Esophagus muscularis mucosa (tissue), 4 donors: ENCODE results near the gene ANO10. TPM values are rescaled to one million over a fixed set of nuclear protein-coding genes. Genes with fewer than 3 reads are reported as not detected.

Source experiments
- DNase-seq: peaks from one replicate; pipeline ENCODE4 v3.0.0-alpha.2; 2017; ENCODE audit errors: extremely low spot score
- H3K27ac ChIP-seq, 4 donors: fragments of 200-600 bp; sonication (generic); replicated peaks in 1 of 4; 1 replicate in 3 of 4; 2 replicates in 1 of 4; pipeline ENCODE4 v1.5.1; 2016 to 2019; ENCODE audit warnings: mild to moderate bottlenecking in 1 of 4
- H3K27me3 ChIP-seq, 4 donors: fragments of 200-600 bp; sonication (generic); one replicate each; pipeline versions ENCODE4 v1.5.1 to v1.6.0; 2016 to 2019
- H3K36me3 ChIP-seq, 4 donors: fragments of 200-600 bp; sonication (generic); one replicate each; pipeline ENCODE4 v1.5.1; 2016 to 2019
- H3K4me1 ChIP-seq, 4 donors: fragments of 200-600 bp; sonication (generic); one replicate each; pipeline ENCODE4 v1.5.1; 2016 to 2019
- H3K4me3 ChIP-seq, 4 donors: fragments of 200-600 bp; sonication (generic); 1 replicate in 2 of 4; 2 replicates in 2 of 4; pipeline ENCODE4 v1.5.1; 2016 to 2019; ENCODE audit warnings: mild to moderate bottlenecking in 4 of 4, moderate library complexity in 1 of 4
- H3K9me3 ChIP-seq, 4 donors: fragments of 200-600 bp; sonication (generic); 1 replicate in 3 of 4; 2 replicates in 1 of 4; pipeline ENCODE4 v1.5.1; 2016 to 2019
- EP300 ChIP-seq: sonication (generic); formaldehyde crosslinking; IDR thresholded peaks from one replicate; pipeline ENCODE4 v1.6.1; 2017; ENCODE audit warnings: antibody characterized with exemption
- POLR2A ChIP-seq: fragments of 450-650 bp; IDR thresholded peaks from one replicate; pipeline ENCODE4 v1.6.1; 2017; ENCODE audit warnings: antibody characterized with exemption, moderate library complexity, mild to moderate bottlenecking, low read depth
- POLR2AphosphoS5 ChIP-seq, 2 donors: sonication (generic); formaldehyde crosslinking; IDR thresholded peaks; one replicate each; pipeline ENCODE4 v1.6.1; 2017; ENCODE audit warnings: antibody characterized with exemption in 2 of 2
- WGBS: methylation state at CpG from one replicate; pipeline ENCODE4 v1.1.5; 2018; 5-methylcytosine and 5-hydroxymethylcytosine counted together
- intact Hi-C: fragments of 100-400 bp; cut with DNase I; formaldehyde crosslinking; loops from one replicate; pipeline ENCODE4 v1.15.1; 2023
- total RNA-seq, 4 donors: library from RNA; depleted of rRNA; stranded (reverse); fragments of >200 nt; gene quantifications; one replicate each; pipeline versions ENCODE4 v1.1.0 to v1.2.1, GENCODE V29; 2016
- TF ChIP-seq, protein P1 (sequence below), 3 experiments: fragments of 200-600 bp in 2 of 3; fragments of 450-650 bp in 1 of 3; sonication (generic) in 2 of 3; IDR thresholded peaks; one replicate each; pipeline ENCODE4 v1.5.1; 2017 to 2019; ENCODE audit warnings: antibody characterized with exemption in 3 of 3, mild to moderate bottlenecking in 2 of 3, moderate library complexity in 1 of 3

The ANO10 gene
- total RNA-seq, 4 donors from 2014 or later: 19.2 to 26.2 (median 24.0) TPM

- Histone ChIP-seq H3K27ac (peak overlapping the region in 3 of 4 donors; percentile 45 to 71 (median 53)), H3K27me3 (no peaks in the 10 kb centered on the region)
These were observed 232.9 kb downstream of the ANO10 start for GRCh38 chr3:43388915-43389314.

GRCh38 chr3:43388175-43388574, 233.6 kb downstream of the ANO10 start:
- DNase-seq: no peak
- Histone ChIP-seq H3K27ac (peak overlapping the region in 1 of 4 donors; percentile 45), H3K4me3 (no peak overlapping the region), H3K36me3 (no peaks in the 10 kb centered on the region), H3K4me1 (peaks cover 9 to 27% (median 15%) of the 10 kb centered on the region in 4 donors), H3K27me3 (no peaks in the 10 kb centered on the region), H3K9me3 (peaks cover 0 to 5% (median 0%) of the 10 kb centered on the region in 4 donors)
- WGBS: 96% methylated on average over 5 of the region's 5 CpGs
- intact Hi-C loops: no loop called here
- no peak for TF ChIP-seq POLR2AphosphoS5 (IDR thresholded peaks at IDR 0.05)
- TF ChIP-seq, protein P1, sequence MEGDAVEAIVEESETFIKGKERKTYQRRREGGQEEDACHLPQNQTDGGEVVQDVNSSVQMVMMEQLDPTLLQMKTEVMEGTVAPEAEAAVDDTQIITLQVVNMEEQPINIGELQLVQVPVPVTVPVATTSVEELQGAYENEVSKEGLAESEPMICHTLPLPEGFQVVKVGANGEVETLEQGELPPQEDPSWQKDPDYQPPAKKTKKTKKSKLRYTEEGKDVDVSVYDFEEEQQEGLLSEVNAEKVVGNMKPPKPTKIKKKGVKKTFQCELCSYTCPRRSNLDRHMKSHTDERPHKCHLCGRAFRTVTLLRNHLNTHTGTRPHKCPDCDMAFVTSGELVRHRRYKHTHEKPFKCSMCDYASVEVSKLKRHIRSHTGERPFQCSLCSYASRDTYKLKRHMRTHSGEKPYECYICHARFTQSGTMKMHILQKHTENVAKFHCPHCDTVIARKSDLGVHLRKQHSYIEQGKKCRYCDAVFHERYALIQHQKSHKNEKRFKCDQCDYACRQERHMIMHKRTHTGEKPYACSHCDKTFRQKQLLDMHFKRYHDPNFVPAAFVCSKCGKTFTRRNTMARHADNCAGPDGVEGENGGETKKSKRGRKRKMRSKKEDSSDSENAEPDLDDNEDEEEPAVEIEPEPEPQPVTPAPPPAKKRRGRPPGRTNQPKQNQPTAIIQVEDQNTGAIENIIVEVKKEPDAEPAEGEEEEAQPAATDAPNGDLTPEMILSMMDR (IDR thresholded peaks at IDR 0.05): no peak
- TF ChIP-seq POLR2A: no peak
- TF ChIP-seq EP300: no peak

More at GRCh38 chr3:43388915-43389314, 232.9 kb downstream of the ANO10 start:
- no peak for TF ChIP-seq POLR2AphosphoS5 (IDR thresholded peaks at IDR 0.05)
- TF ChIP-seq EP300: no peak
- TF ChIP-seq, protein P1 (IDR thresholded peaks at IDR 0.05): no peak
- TF ChIP-seq POLR2A: no peak
- DNase-seq: no peak
- Histone ChIP-seq H3K4me1 (peaks cover 12 to 30% (median 19%) of the 10 kb centered on the region in 4 donors), H3K4me3 (no peak overlapping the region), H3K36me3 (no peaks in the 10 kb centered on the region), H3K9me3 (peaks cover 0 to 5% (median 0%) of the 10 kb centered on the region in 4 donors)
- intact Hi-C loops: no loop called here

GRCh38 chr3:43379343-43379742, 242.5 kb downstream of the ANO10 start:
- Histone ChIP-seq H3K27ac (peak overlapping the region; percentile 70 to 76 (median 75)), H3K4me3 (no peak overlapping the region), H3K36me3 (no peaks in the 10 kb centered on the region), H3K27me3 (no peaks in the 10 kb centered on the region), H3K4me1 (peaks cover 9 to 35% (median 29%) of the 10 kb centered on the region in 4 donors), H3K9me3 (no peaks in the 10 kb centered on the region)
- TF ChIP-seq POLR2AphosphoS5 (IDR thresholded peaks at IDR 0.05) (peak; percentile 58 to 59), POLR2A (no peak)
- WGBS: 54% methylated on average over 3 of the region's 3 CpGs
- DNase-seq: peak; percentile 86
- intact Hi-C loops: no loop called here

DNA sequence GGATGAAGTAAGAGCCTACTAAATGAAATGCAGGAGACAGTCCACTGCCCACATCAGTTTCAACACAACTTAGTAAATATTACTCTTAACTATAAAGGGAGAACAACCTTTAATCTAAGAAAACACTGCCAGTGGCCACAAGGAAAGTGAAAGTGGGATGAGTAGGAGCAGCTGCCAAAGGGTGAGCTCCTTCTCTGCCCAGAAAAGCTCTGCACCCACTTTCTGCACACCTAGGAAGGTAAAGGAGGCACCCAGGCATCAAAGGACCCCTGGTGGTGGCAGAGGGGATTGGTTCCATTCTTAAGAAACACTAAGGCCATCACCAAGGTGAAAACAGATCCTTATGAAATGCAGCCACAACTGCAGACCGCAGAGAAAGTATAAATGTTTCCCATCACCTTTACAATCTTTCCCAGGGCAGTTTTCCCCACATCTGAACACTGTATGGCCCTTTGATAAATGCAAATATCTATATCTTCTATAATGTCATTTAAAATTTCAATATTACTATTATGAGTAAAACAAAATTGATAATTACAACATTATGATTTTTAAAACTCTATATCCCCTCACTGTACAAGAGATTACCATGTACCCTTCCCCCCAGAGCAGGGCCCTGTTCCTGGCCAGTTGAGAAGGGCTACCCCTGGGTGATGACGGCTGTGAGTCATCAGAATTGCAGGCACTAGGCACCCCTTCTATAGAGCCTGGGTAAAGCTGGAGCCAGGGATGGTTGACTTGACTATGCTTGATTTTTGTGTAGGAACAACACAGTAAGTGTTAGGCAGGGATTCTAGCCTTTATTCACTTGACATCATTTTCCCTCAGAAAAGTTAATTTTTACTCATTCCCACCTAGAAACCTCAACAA, 243.5 kb downstream of the ANO10 start:
- Histone ChIP-seq H3K27me3 (no peaks in the 10 kb centered on the region), H3K9me3 (no peaks in the 10 kb centered on the region), H3K36me3 (no peaks in the 10 kb centered on the region), H3K4me1 (peaks cover 9 to 35% (median 29%) of the 10 kb centered on the region in 4 donors), H3K27ac (peak overlapping the region; percentile 70 to 76 (median 75)), H3K4me3 (no peak overlapping the region)
- 91% methylated on average over 2 of the region's 2 CpGs for WGBS
- TF ChIP-seq, protein P1 (IDR thresholded peaks at IDR 0.05): peak; percentile 24 to 57 (median 34)
- no peak for TF ChIP-seq POLR2AphosphoS5 (IDR thresholded peaks at IDR 0.05)
- TF ChIP-seq EP300: no peak
- no peak for TF ChIP-seq POLR2A
- peak; percentile 91 for DNase-seq
- intact Hi-C loops: no loop called here

- H3K27me3 ChIP-seq: no peaks in the 10 kb centered on the region
- no peaks in the 10 kb centered on the region for H3K36me3 ChIP-seq
- intact Hi-C loops: no loop called here
- TF ChIP-seq, protein P1 (IDR thresholded peaks at IDR 0.05): no peak
- TF ChIP-seq POLR2AphosphoS5 (IDR thresholded peaks at IDR 0.05) (no peak), EP300 (no peak), POLR2A (no peak)
- no peaks in the 10 kb centered on the region for H3K9me3 ChIP-seq
- H3K27ac ChIP-seq: no peak overlapping the region
- peaks cover 4 to 14% (median 10%) of the 10 kb centered on the region in 4 donors for H3K4me1 ChIP-seq
- H3K4me3 ChIP-seq: no peak overlapping the region
- no peak for DNase-seq
- WGBS: 93% methylated on average over 3 of the region's 3 CpGs
These were observed 248.3 kb downstream of the ANO10 start for GRCh38 chr3:43373560-43373928.
